Stimulated activated CD8-positive, alpha-beta memory T cell treated with anti-CD3 and anti-CD28 coated beads, Interleukin-2, amount 100 ng/mL, for 48 hours (primary cell): Measurements from ENCODE around the gene FLG2.
A peak's percentile ranks its signal among the peaks of the same experiment; 100 is the strongest.

Experiments used
- DNase-seq, 2 donors: peaks; one replicate each; pipeline ENCODE4 v3.0.0-alpha.2; 2020; ENCODE audit warnings: low read depth in 2 of 2

The FLG2 gene

GRCh38 chr1:152359906-152360305 lies at the start of gene FLG2:
TSS of gene FLG2 (minus strand) at chr1:152360006. CDS start at chr1:152358884, 1,122 bp downstream.
- DNase-seq: no peak

- DNase-seq: no peak
Measured at GRCh38 chr1:152408664-152409063, 48.9 kb upstream of the FLG2 start.

- DNase-seq: no peak
Measured at GRCh38 chr1:152398812-152399698, 39.2 kb upstream of the FLG2 start.

- DNase-seq: no peak
Measured at GRCh38 chr1:152397474-152397873, 37.7 kb upstream of the FLG2 start.

- DNase-seq: no peak
Measured at GRCh38 chr1:152394151-152394550, 34.3 kb upstream of the FLG2 start.

- no peak for DNase-seq
Measured at GRCh38 chr1:152392909-152393308, 33.1 kb upstream of the FLG2 start.

GRCh38 chr1:152388889-152389288 lies 29.1 kb upstream of the FLG2 start:
- no peak for DNase-seq

- no peak for DNase-seq
Measured at GRCh38 chr1:152386940-152387339, 27.1 kb upstream of the FLG2 start.

GRCh38 chr1:152380932-152381331 lies 21.1 kb upstream of the FLG2 start:
- no peak for DNase-seq

GRCh38 chr1:152374451-152374850 lies 14.6 kb upstream of the FLG2 start:
- DNase-seq: no peak

GRCh38 chr1:152372672-152373071 lies 12.9 kb upstream of the FLG2 start:
- no peak for DNase-seq

- no peak for DNase-seq
Measured at GRCh38 chr1:152367436-152367835, 7.6 kb upstream of the FLG2 start.

GRCh38 chr1:152356736-152357135 lies 3.1 kb downstream of the FLG2 start:
- DNase-seq: no peak

GRCh38 chr1:152349611-152350010 lies 10.2 kb downstream of the FLG2 start:
- no peak for DNase-seq

GRCh38 chr1:152348447-152348846 lies 11.4 kb downstream of the FLG2 start:
- DNase-seq: no peak

GRCh38 chr1:152347116-152347728 lies 12.6 kb downstream of the FLG2 start:
- peak in 1 of 2 donors; percentile 9 for DNase-seq

- no peak for DNase-seq
Measured at GRCh38 chr1:152344438-152344837, 15.4 kb downstream of the FLG2 start.

GRCh38 chr1:152343006-152343405 lies 16.8 kb downstream of the FLG2 start:
- DNase-seq: no peak

- no peak for DNase-seq
Measured at GRCh38 chr1:152335399-152335798, 24.4 kb downstream of the FLG2 start.

GRCh38 chr1:152328801-152329391 lies 30.9 kb downstream of the FLG2 start:
- DNase-seq: no peak

- DNase-seq: no peak
Measured at GRCh38 chr1:152325111-152325510, 34.7 kb downstream of the FLG2 start, which contains the start of gene FLG. TSS of gene FLG (minus strand) at chr1:152325239. CDS start at chr1:152315456, 9,783 bp downstream.

- DNase-seq: no peak
Measured at GRCh38 chr1:152313970-152314369, 45.8 kb downstream of the FLG2 start.
